Gastrocnemius medialis (tissue), 4 donors: ENCODE data around the gene HOXC11. TPM values are rescaled to one million over a fixed set of nuclear protein-coding genes. Genes with fewer than 3 reads are reported as not detected.

Source experiments
- ATAC-seq, 2 donors: fragments of 150-250 bp; one replicate each; pipeline ENCODE4 v1.9.1; 2016
- DNase-seq, 2 donors: peaks; one replicate each; pipeline ENCODE4 v3.0.0-alpha.2; 2019
- H3K27ac ChIP-seq, 4 donors: fragments of 200-600 bp; sonication (generic); 1 replicate in 1 of 4; 2 replicates in 3 of 4; pipeline ENCODE4 v1.5.1; 2016 to 2018; ENCODE audit warnings: mild to moderate bottlenecking in 2 of 4, moderate library complexity in 1 of 4
- H3K27me3 ChIP-seq, 3 donors: fragments of 200-600 bp; sonication (generic) in 2 of 3; 1 replicate in 1 of 3; 2 replicates in 2 of 3; pipeline versions ENCODE4 v1.5.1 to v1.6.0; 2016 to 2019; ENCODE audit warnings: mild to moderate bottlenecking in 1 of 3, moderate library complexity in 1 of 3
- H3K36me3 ChIP-seq, 2 donors: fragments of 200-600 bp; sonication (generic) in 1 of 2; one replicate each; pipeline ENCODE4 v1.5.1; 2017 to 2018
- H3K4me1 ChIP-seq, 2 donors: fragments of 200-600 bp; sonication (generic) in 1 of 2; one replicate each; pipeline ENCODE4 v1.5.1; 2016 to 2017; ENCODE audit warnings: mild to moderate bottlenecking in 2 of 2
- H3K4me3 ChIP-seq, 4 donors: fragments of 200-600 bp; sonication (generic) in 3 of 4; 1 replicate in 1 of 4; 2 replicates in 3 of 4; pipeline ENCODE4 v1.5.1; 2016 to 2019; ENCODE audit warnings: mild to moderate bottlenecking in 2 of 4
- H3K9me3 ChIP-seq, 3 donors: fragments of 200-600 bp; sonication (generic) in 2 of 3; 1 replicate in 1 of 3; 2 replicates in 2 of 3; pipeline ENCODE4 v1.5.1; 2016 to 2019
- CTCF ChIP-seq, 5 experiments: fragments of 450-650 bp in 3 of 5; fragments of 200-600 bp in 2 of 5; sonication (generic) in 2 of 5; IDR thresholded peaks in 4 of 5; conservative IDR thresholded peaks in 1 of 5; 1 replicate in 4 of 5; 2 replicates in 1 of 5; pipeline ENCODE4 v1.5.1; 2016 to 2019; ENCODE audit warnings: antibody characterized with exemption in 5 of 5, mild to moderate bottlenecking in 3 of 5, moderate library complexity in 3 of 5
- POLR2A ChIP-seq, 2 donors: fragments of 450-650 bp; IDR thresholded peaks; one replicate each; pipeline ENCODE4 v1.6.1; 2017; ENCODE audit warnings: antibody characterized with exemption in 2 of 2, mild to moderate bottlenecking in 2 of 2, moderate library complexity in 2 of 2
- in situ Hi-C, 4 donors: fragments of 200-750 bp; cut with MboI; loops; one replicate each; pipeline versions ENCODE4 v1.15.0 to v1.8.0; 2017; ENCODE audit warnings: low sequenced_read_pairs in 4 of 4
- intact Hi-C: fragments of 100-400 bp; cut with DNase I; formaldehyde crosslinking; loops from one replicate; pipeline ENCODE4 v1.15.1; 2023; ENCODE audit warnings: low total_unique reads
- total RNA-seq, 4 donors: library from RNA; depleted of rRNA; stranded (reverse); fragments of >200 nt; gene quantifications; one replicate each; pipeline versions ENCODE4 v1.1.0 to v1.2.3, GENCODE V29; 2016

The HOXC11 gene
- total RNA-seq, 4 donors from 2014 or later: 0.24 to 1.1 (median 0.44) TPM

- H3K9me3 ChIP-seq: no peaks in the 10 kb centered on the region
- peaks cover 0 to 8% of the 10 kb centered on the region in 2 donors for H3K4me1 ChIP-seq
- H3K36me3 ChIP-seq: no peaks in the 10 kb centered on the region
- H3K27me3 ChIP-seq: peaks cover 90 to 98% (median 96%) of the 10 kb centered on the region in 3 donors
- in situ Hi-C loops: no loop called here
- no peak for ATAC-seq
- no peak overlapping the region for H3K4me3 ChIP-seq
- intact Hi-C loops: no loop called here
- H3K27ac ChIP-seq: no peak overlapping the region
- no peak for DNase-seq
- TF ChIP-seq POLR2A (IDR thresholded peaks at IDR 0.05): no peak
- TF ChIP-seq CTCF (IDR thresholded peaks at IDR 0.05 in 4 of 5, conservative IDR thresholded peaks at IDR 0.05 in 1 of 5): no peak
Observed at GRCh38 chr12:53935383-53936341, 37.3 kb upstream of the HOXC11 start.

- TF ChIP-seq POLR2A (IDR thresholded peaks at IDR 0.05): no peak
- H3K4me1 ChIP-seq: peaks cover 0 to 8% of the 10 kb centered on the region in 2 donors
- no peaks in the 10 kb centered on the region for H3K36me3 ChIP-seq
- intact Hi-C loops: no loop called here
- DNase-seq: no peak
- in situ Hi-C loops: no loop called here
- H3K9me3 ChIP-seq: no peaks in the 10 kb centered on the region
- no peak for ATAC-seq
- H3K27ac ChIP-seq: no peak overlapping the region
- H3K27me3 ChIP-seq: peaks cover 89 to 98% (median 95%) of the 10 kb centered on the region in 3 donors
- no peak overlapping the region for H3K4me3 ChIP-seq
Observed at GRCh38 chr12:53937099-53937498, 35.8 kb upstream of the HOXC11 start.

GRCh38 chr12:53937596-53938325 lies 35.2 kb upstream of the HOXC11 start:
- no peak for TF ChIP-seq POLR2A (IDR thresholded peaks at IDR 0.05)
- no peak for TF ChIP-seq CTCF (IDR thresholded peaks at IDR 0.05 in 4 of 5, conservative IDR thresholded peaks at IDR 0.05 in 1 of 5)
- intact Hi-C loops: no loop called here
- Histone ChIP-seq H3K4me3 (peak overlapping the region; percentile 31 to 48 (median 45)), H3K36me3 (no peaks in the 10 kb centered on the region), H3K4me1 (peaks cover 0 to 8% of the 10 kb centered on the region in 2 donors), H3K27ac (no peak overlapping the region), H3K27me3 (peaks cover 90 to 98% (median 94%) of the 10 kb centered on the region in 3 donors), H3K9me3 (no peaks in the 10 kb centered on the region)
- DNase-seq (no peak), ATAC-seq (no peak)
- in situ Hi-C loops: no loop called here

GRCh38 chr12:53938326-53939140 lies 34.4 kb upstream of the HOXC11 start, which contains the start of gene HOXC13:
TSS of gene HOXC13 (plus strand) at chr12:53938831. CDS start at chr12:53938907, 76 bp downstream.
- Histone ChIP-seq H3K36me3 (no peaks in the 10 kb centered on the region), H3K4me3 (peak within 1 kb of the TSS; percentile 31 to 48 (median 45)), H3K9me3 (no peaks in the 10 kb centered on the region), H3K4me1 (peaks cover 0 to 8% of the 10 kb centered on the region in 2 donors), H3K27me3 (peaks cover 94 to 98% (median 97%) of the 10 kb centered on the region in 3 donors), H3K27ac (no peak within 1 kb of the TSS)
- ATAC-seq (peak; percentile 84 to 91), DNase-seq (peak; percentile 64 to 92)
- in situ Hi-C loops (no loop called here), intact Hi-C loops (no loop called here)
- TF ChIP-seq CTCF (IDR thresholded peaks at IDR 0.05 in 4 of 5, conservative IDR thresholded peaks at IDR 0.05 in 1 of 5): no peak
- TF ChIP-seq POLR2A (IDR thresholded peaks at IDR 0.05): no peak
